Right atrium auricular region (tissue), 2 donors: ENCODE data around the gene EWSR1. TPM values are rescaled to one million over a fixed set of nuclear protein-coding genes. Genes with fewer than 3 reads are reported as not detected.

ENCODE experiments used
- DNase-seq: peaks from one replicate; pipeline ENCODE4 v3.0.0-alpha.2; 2019; ENCODE audit warnings: low spot score
- H3K27ac ChIP-seq, 2 donors: fragments of 200-600 bp; sonication (generic); 1 replicate in 1 of 2; 2 replicates in 1 of 2; pipeline ENCODE4 v1.5.1; 2016 to 2019
- H3K27me3 ChIP-seq, 2 donors: fragments of 200-600 bp; sonication (generic); one replicate each; pipeline versions ENCODE4 v1.5.1 to v1.6.0; 2017 to 2019
- H3K36me3 ChIP-seq: fragments of 200-600 bp; sonication (generic); one replicate; pipeline ENCODE4 v1.5.1; 2016
- H3K4me1 ChIP-seq, 2 donors: fragments of 200-600 bp; sonication (generic); one replicate each; pipeline versions ENCODE4 v1.5.1 to v1.6.0; 2017 to 2019
- H3K4me3 ChIP-seq, 2 donors: fragments of 200-600 bp; sonication (generic); 1 replicate in 1 of 2; 2 replicates in 1 of 2; pipeline ENCODE4 v1.5.1; 2017 to 2019; ENCODE audit warnings: mild to moderate bottlenecking in 1 of 2, moderate library complexity in 1 of 2
- H3K9me3 ChIP-seq, 2 donors: fragments of 200-600 bp; sonication (generic); one replicate each; pipeline ENCODE4 v1.5.1; 2019
- CTCF ChIP-seq, 2 donors: fragments of 200-600 bp; sonication (generic); IDR thresholded peaks; one replicate each; pipeline ENCODE4 v1.5.1; 2019; ENCODE audit warnings: antibody characterized with exemption in 2 of 2
- total RNA-seq, 2 donors: library from RNA; depleted of rRNA; stranded (reverse); fragments of >200 nt; gene quantifications; one replicate each; pipeline ENCODE4 v1.1.0, GENCODE V29; 2016

EWSR1 gene
- total RNA-seq, 2 donors from 2014 or later, result 153 to 179 TPM

- H3K9me3 ChIP-seq, result no peaks in the 10 kb centered on the region
- H3K27me3 ChIP-seq, result no peaks in the 10 kb centered on the region
- no peaks in the 10 kb centered on the region for H3K4me1 ChIP-seq
- no peak for TF ChIP-seq CTCF (IDR thresholded peaks at IDR 0.05)
- H3K27ac ChIP-seq, result no peak overlapping the region
- peaks cover 100% of the 10 kb centered on the region for H3K36me3 ChIP-seq
- H3K4me3 ChIP-seq, result no peak overlapping the region
- DNase-seq, result no peak
Measured at GRCh38 chr22:29290061-29290460, 22.0 kb downstream of the EWSR1 start.

- no peak overlapping the region for H3K4me3 ChIP-seq
- H3K27me3 ChIP-seq, result no peaks in the 10 kb centered on the region
- H3K27ac ChIP-seq, result no peak overlapping the region
- H3K36me3 ChIP-seq, result peaks cover 100% of the 10 kb centered on the region
- no peak for DNase-seq
- TF ChIP-seq CTCF (IDR thresholded peaks at IDR 0.05), result no peak
- no peaks in the 10 kb centered on the region for H3K4me1 ChIP-seq
- no peaks in the 10 kb centered on the region for H3K9me3 ChIP-seq
Measured at GRCh38 chr22:29291215-29291614, 23.1 kb downstream of the EWSR1 start.

GRCh38 chr22:29292379-29292778 is 24.3 kb downstream of the EWSR1 start:
- Histone ChIP-seq H3K4me3 (no peak overlapping the region), H3K4me1 (no peaks in the 10 kb centered on the region), H3K9me3 (no peaks in the 10 kb centered on the region), H3K27me3 (no peaks in the 10 kb centered on the region), H3K36me3 (peaks cover 100% of the 10 kb centered on the region), H3K27ac (no peak overlapping the region)
- no peak for DNase-seq
- TF ChIP-seq CTCF (IDR thresholded peaks at IDR 0.05), result no peak

- no peak for DNase-seq
- no peak for TF ChIP-seq CTCF (IDR thresholded peaks at IDR 0.05)
Measured at GRCh38 chr22:29298641-29299040, 30.6 kb downstream of the EWSR1 start.

GRCh38 chr22:29299136-29299900 is 31.2 kb downstream of the EWSR1 start:
- peak; percentile 55 for DNase-seq
- Histone ChIP-seq H3K27ac (no peak overlapping the region), H3K36me3 (peaks cover 63% of the 10 kb centered on the region), H3K4me3 (no peak overlapping the region), H3K4me1 (peaks cover 0 to 12% of the 10 kb centered on the region in 2 donors), H3K9me3 (no peaks in the 10 kb centered on the region), H3K27me3 (no peaks in the 10 kb centered on the region)
- TF ChIP-seq CTCF (IDR thresholded peaks at IDR 0.05), result no peak

More at GRCh38 chr22:29298641-29299040, 30.6 kb downstream of the EWSR1 start:
- Histone ChIP-seq H3K4me1 (peaks cover 0 to 12% of the 10 kb centered on the region in 2 donors), H3K36me3 (peaks cover 70% of the 10 kb centered on the region), H3K27ac (no peak overlapping the region), H3K9me3 (no peaks in the 10 kb centered on the region), H3K4me3 (no peak overlapping the region), H3K27me3 (no peaks in the 10 kb centered on the region)

GRCh38 chr22:29300467-29300806 is 32.4 kb downstream of the EWSR1 start:
- peaks cover 0 to 12% of the 10 kb centered on the region in 2 donors for H3K4me1 ChIP-seq
- no peak overlapping the region for H3K4me3 ChIP-seq
- H3K36me3 ChIP-seq, result peaks cover 52% of the 10 kb centered on the region
- DNase-seq, result no peak
- no peak overlapping the region for H3K27ac ChIP-seq
- no peaks in the 10 kb centered on the region for H3K27me3 ChIP-seq
- TF ChIP-seq CTCF (IDR thresholded peaks at IDR 0.05), result no peak
- H3K9me3 ChIP-seq, result no peaks in the 10 kb centered on the region
